ENCODE data around the gene COA8. TPM values are rescaled to one million over a fixed set of nuclear protein-coding genes. Genes with fewer than 3 reads are reported as not detected.

Gene COA8
- total and polyA plus RNA-seq, 2 donors (not counting 1 experiment from before 2014, with no cell fraction given), result 25.5 to 26.4 TPM

DNA sequence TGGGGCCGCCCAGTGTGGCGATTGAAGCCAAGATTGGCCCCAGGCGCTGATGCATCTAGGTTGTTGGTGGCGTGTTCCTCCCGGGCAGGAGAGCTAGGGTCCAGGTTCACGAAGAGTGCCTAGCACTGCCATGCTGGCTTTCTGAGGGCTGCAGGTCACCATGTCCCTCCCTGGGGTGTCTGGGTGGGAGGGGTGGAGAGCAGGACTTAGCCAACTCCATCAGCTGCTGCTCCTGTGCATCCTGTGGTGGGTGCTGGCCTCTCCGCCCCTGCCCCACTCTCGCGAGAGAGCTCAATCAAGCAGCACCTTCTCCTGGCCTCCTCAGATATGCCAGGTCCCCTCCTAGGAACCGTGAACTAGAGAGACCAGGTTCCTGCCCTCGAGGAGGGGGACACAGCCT, 31.9 kb upstream of the COA8 start:
- no peak overlapping the region for H2AFZ ChIP-seq (ENCODE audit: low read length)
- no peaks in the 10 kb centered on the region for H3K27me3 ChIP-seq (ENCODE audit: control insufficient read depth, insufficient read depth, low read length)
- no peak overlapping the region for H3K27ac ChIP-seq (ENCODE audit: insufficient read depth, low read length)
- H3K9ac ChIP-seq (ENCODE audit: insufficient read depth, low read length), result no peak overlapping the region
- DNase-seq (ENCODE audit: low read depth in 2 of 2), result no peak
- H3K4me2 ChIP-seq (ENCODE audit: extremely low read depth, insufficient read depth, low read length), result no peak overlapping the region
- TF ChIP-seq EZH2 (IDR thresholded peaks at IDR 0.05; ENCODE audit: low read length, missing control alignments), result no peak
- TF ChIP-seq, protein P1, sequence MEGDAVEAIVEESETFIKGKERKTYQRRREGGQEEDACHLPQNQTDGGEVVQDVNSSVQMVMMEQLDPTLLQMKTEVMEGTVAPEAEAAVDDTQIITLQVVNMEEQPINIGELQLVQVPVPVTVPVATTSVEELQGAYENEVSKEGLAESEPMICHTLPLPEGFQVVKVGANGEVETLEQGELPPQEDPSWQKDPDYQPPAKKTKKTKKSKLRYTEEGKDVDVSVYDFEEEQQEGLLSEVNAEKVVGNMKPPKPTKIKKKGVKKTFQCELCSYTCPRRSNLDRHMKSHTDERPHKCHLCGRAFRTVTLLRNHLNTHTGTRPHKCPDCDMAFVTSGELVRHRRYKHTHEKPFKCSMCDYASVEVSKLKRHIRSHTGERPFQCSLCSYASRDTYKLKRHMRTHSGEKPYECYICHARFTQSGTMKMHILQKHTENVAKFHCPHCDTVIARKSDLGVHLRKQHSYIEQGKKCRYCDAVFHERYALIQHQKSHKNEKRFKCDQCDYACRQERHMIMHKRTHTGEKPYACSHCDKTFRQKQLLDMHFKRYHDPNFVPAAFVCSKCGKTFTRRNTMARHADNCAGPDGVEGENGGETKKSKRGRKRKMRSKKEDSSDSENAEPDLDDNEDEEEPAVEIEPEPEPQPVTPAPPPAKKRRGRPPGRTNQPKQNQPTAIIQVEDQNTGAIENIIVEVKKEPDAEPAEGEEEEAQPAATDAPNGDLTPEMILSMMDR (conservative IDR thresholded peaks at IDR 0.05 in 1 of 2, IDR thresholded peaks at IDR 0.05 in 1 of 2; ENCODE audit: low read depth in 1 of 2, low read length in 2 of 2), result no peak
- H3K9me3 ChIP-seq (ENCODE audit: control insufficient read depth, insufficient read depth, low read depth, low read length), result no peaks in the 10 kb centered on the region
- H3K4me3 ChIP-seq (replicated peaks in 1 of 4; ENCODE audit: control extremely low read depth in 1 of 4, insufficient read depth in 1 of 4, low read depth in 3 of 4, low read length in 4 of 4), result no peak overlapping the region
- peaks cover 15% of the 10 kb centered on the region for H3K4me1 ChIP-seq (ENCODE audit: control insufficient read depth, extremely low read depth, insufficient read depth, low read length)
- peaks cover 27% of the 10 kb centered on the region for H3K79me2 ChIP-seq (ENCODE audit: control insufficient read depth, insufficient read depth, low read length)
- peaks cover 5% of the 10 kb centered on the region for H3K36me3 ChIP-seq (ENCODE audit: control insufficient read depth, insufficient read depth, low read length)
- H4K20me1 ChIP-seq (ENCODE audit: control insufficient read depth, extremely low read depth, insufficient read depth, low read length), result no peaks in the 10 kb centered on the region

DNA sequence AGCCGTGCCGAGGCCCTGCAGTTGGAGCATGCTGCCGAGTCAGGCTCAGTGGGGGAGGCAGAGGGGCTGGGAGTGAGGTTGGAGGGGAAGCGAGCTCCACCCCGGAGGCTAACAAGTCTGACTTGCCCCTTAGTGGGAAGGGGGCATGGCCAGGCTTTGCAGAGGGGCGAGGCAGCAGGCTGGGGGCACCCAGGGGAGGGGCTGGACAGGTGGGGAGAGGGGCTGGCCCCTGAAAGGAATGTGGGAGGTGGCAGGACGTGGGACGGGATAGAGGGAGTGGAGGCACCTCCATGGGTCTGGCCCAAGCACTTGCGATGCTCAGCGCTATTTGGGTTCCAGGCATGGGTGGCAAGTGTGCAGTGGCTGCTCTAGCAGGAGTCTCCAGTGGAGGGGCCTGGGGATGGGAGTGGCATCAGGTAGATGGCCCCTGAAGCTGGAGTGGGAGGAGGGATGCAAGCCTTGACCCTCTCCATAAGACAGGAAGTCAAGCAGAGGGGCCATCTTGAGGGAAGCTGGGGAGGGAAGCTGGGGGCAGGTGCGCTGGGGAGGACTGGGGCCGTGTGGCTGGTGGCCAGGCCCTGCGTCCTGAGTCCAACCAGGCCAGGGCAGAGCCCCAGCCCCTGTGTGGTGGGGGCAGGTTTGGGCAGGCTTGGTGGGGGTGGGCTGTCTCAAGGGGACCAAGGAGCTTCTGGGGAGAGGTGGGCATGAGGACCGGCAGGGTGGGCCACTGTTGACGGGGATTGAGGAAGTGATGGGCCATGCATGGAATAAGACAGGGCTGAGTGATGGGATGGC, 31.1 kb upstream of the COA8 start:
- no peak overlapping the region for H3K27ac ChIP-seq (ENCODE audit: insufficient read depth, low read length)
- H4K20me1 ChIP-seq (ENCODE audit: control insufficient read depth, extremely low read depth, insufficient read depth, low read length), result no peaks in the 10 kb centered on the region
- peaks cover 15% of the 10 kb centered on the region for H3K4me1 ChIP-seq (ENCODE audit: control insufficient read depth, extremely low read depth, insufficient read depth, low read length)
- no peak for TF ChIP-seq EZH2 (IDR thresholded peaks at IDR 0.05; ENCODE audit: low read length, missing control alignments)
- TF ChIP-seq, protein P1 (conservative IDR thresholded peaks at IDR 0.05 in 1 of 2, IDR thresholded peaks at IDR 0.05 in 1 of 2; ENCODE audit: low read depth in 1 of 2, low read length in 2 of 2), result no peak
- H3K9me3 ChIP-seq (ENCODE audit: control insufficient read depth, insufficient read depth, low read depth, low read length), result no peaks in the 10 kb centered on the region
- H3K36me3 ChIP-seq (ENCODE audit: control insufficient read depth, insufficient read depth, low read length), result peaks cover 5% of the 10 kb centered on the region
- DNase-seq (ENCODE audit: low read depth in 2 of 2), result no peak
- H3K27me3 ChIP-seq (ENCODE audit: control insufficient read depth, insufficient read depth, low read length), result no peaks in the 10 kb centered on the region
- peaks cover 27% of the 10 kb centered on the region for H3K79me2 ChIP-seq (ENCODE audit: control insufficient read depth, insufficient read depth, low read length)
- no peak overlapping the region for H3K4me2 ChIP-seq (ENCODE audit: extremely low read depth, insufficient read depth, low read length)
- H2AFZ ChIP-seq (ENCODE audit: low read length), result no peak overlapping the region
- H3K9ac ChIP-seq (ENCODE audit: insufficient read depth, low read length), result no peak overlapping the region
- no peak overlapping the region for H3K4me3 ChIP-seq (replicated peaks in 1 of 4; ENCODE audit: control extremely low read depth in 1 of 4, insufficient read depth in 1 of 4, low read depth in 3 of 4, low read length in 4 of 4)

DNA sequence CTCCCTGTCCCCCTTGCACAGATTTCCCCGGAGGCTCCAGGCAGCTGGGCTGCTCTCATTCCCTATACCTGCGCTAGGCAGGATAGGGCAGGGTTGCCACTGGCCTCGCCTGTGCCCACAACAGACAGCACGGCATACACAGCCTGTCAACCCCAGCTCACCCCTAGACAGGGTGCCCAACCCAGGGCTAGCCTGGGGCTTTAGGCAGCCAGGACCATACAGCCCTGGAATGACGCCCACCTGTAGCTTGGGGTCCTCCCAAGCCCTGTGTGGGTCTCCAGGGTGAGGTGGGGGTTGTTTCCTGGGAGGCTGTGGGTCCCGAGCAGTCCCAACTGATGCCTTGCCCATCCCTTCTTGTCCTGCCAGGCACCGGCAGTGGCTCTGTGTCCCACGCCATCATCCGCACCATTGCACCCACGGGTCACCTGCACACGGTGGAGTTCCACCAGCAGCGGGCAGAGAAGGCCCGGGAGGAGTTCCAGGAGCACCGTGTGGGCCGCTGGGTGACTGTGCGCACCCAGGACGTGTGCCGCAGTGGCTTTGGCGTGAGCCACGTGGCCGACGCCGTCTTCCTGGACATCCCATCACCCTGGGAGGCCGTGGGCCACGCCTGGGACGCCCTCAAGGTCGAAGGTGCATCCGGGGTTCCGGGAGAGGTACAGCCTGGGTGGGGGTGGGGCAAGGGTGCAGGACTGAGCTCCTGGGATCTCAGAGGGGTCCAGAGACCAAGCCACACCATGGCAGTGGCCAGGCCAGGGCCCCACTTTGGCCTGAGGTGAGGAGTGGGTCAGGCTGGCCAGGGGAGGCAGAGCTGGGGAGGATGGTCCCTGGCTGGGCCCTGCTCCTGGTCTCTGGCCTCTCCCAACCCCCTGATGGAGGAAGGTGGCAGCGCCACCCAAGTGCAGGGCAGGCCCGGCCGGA, 30.3 kb upstream of the COA8 start:
- H3K27ac ChIP-seq (ENCODE audit: insufficient read depth, low read length), result no peak overlapping the region
- H3K79me2 ChIP-seq (ENCODE audit: control insufficient read depth, insufficient read depth, low read length), result peaks cover 27% of the 10 kb centered on the region
- H3K27me3 ChIP-seq (ENCODE audit: control insufficient read depth, insufficient read depth, low read length), result no peaks in the 10 kb centered on the region
- no peak overlapping the region for H3K9ac ChIP-seq (ENCODE audit: insufficient read depth, low read length)
- H3K9me3 ChIP-seq (ENCODE audit: control insufficient read depth, insufficient read depth, low read depth, low read length), result no peaks in the 10 kb centered on the region
- no peak overlapping the region for H2AFZ ChIP-seq (ENCODE audit: low read length)
- H3K4me1 ChIP-seq (ENCODE audit: control insufficient read depth, extremely low read depth, insufficient read depth, low read length), result peaks cover 15% of the 10 kb centered on the region
- H3K36me3 ChIP-seq (ENCODE audit: control insufficient read depth, insufficient read depth, low read length), result peaks cover 5% of the 10 kb centered on the region
- TF ChIP-seq, protein P1 (conservative IDR thresholded peaks at IDR 0.05 in 1 of 2, IDR thresholded peaks at IDR 0.05 in 1 of 2; ENCODE audit: low read depth in 1 of 2, low read length in 2 of 2), result no peak
- TF ChIP-seq EZH2 (IDR thresholded peaks at IDR 0.05; ENCODE audit: low read length, missing control alignments), result no peak
- DNase-seq (ENCODE audit: low read depth in 2 of 2), result no peak
- no peaks in the 10 kb centered on the region for H4K20me1 ChIP-seq (ENCODE audit: control insufficient read depth, extremely low read depth, insufficient read depth, low read length)
- no peak overlapping the region for H3K4me2 ChIP-seq (ENCODE audit: extremely low read depth, insufficient read depth, low read length)
- no peak overlapping the region for H3K4me3 ChIP-seq (replicated peaks in 1 of 4; ENCODE audit: control extremely low read depth in 1 of 4, insufficient read depth in 1 of 4, low read depth in 3 of 4, low read length in 4 of 4)

All from fibroblast of lung (primary cell).